Effector CD8-positive, alpha-beta T cell (primary cell): Measurements from ENCODE around the gene KCNMB2.
"Not testable (repeated sequence)": the region's sequence is repeated elsewhere in the genome, so short reads cannot be mapped to it uniquely, and the experiment has no call there.

Source experiments
- DNase-seq: peaks from one replicate; lab custom pipeline; 2025; lab: John Stamatoyannopoulos, UW
- total RNA-seq, 4 experiments: gene quantifications; one replicate each; lab custom pipeline; 2026; lab: John Stamatoyannopoulos, UW

The KCNMB2 gene
- 0 reads per million in 4 experiments for total RNA-seq

GRCh38 chr3:178536211-178537079, at the start of gene KCNMB2:
TSS of gene KCNMB2 (plus strand) at chr3:178536436.
- no peak for DNase-seq

DNA sequence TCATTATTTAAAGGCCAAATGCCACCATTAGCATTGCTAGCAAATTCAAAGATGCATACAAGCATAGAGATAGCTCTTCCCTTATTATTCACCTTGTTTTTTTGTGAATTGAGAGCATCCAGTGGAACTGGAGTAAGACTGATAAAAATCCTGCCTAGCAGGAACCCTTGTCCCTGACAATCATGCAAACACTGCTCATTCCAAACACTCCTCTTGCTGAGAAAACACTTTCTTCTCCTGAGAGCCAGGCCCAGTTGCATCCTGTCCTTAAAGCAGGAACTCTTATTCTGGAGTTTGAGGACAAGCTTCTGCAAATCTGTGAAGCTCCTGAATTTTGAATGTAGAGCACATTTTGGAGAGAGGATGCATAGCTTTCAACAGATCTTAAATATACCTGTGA, 49.3 kb upstream of the KCNMB2 start:
- no peak for DNase-seq

- no peak for DNase-seq
Measured at GRCh38 chr3:178487752-178488151, 48.5 kb upstream of the KCNMB2 start.

DNA sequence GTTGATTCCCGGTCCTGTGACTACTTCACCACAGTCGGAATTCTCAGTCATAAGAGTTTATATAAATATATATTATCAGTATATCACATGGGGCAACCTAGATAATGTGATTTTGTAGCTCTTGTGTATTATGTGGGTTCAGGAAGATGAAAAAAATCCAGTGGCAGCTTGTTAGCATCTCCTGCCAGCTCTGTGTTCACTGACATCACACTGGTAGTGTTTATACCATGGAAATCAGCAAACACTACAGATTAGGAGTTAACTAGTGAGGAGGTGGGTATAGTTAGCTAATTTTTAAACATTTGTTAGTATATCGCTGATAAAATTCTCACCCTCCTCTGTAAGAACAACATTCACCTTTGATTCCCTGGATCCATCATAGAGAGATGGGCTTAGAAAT, 44.5 kb upstream of the KCNMB2 start:
- DNase-seq, result no peak

- no peak for DNase-seq
Measured at GRCh38 chr3:178492491-178492890, 43.7 kb upstream of the KCNMB2 start.

DNA sequence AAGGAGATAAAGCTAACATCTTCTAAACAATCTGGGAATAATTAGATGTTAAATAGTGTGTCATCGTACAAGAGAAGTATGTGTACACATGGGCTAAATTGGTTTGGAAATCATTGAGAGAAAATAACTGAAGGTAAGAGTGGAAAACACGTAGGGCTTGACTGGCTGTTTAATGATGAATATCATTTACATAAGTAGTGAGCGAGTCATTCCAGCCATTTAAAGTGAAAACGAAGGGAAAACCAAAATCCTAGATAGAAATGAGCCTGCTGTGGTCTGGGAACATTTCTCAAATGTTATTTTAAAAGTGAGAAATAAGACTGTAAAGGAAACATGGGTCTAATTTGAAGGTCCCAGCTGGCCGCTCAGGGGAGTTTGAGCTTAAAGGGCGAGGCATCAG, 41.9 kb upstream of the KCNMB2 start:
- DNase-seq, result no peak

GRCh38 chr3:178496911-178497310, 39.3 kb upstream of the KCNMB2 start:
- no peak for DNase-seq

- no peak for DNase-seq
Measured at GRCh38 chr3:178498871-178499270, 37.4 kb upstream of the KCNMB2 start.

DNA sequence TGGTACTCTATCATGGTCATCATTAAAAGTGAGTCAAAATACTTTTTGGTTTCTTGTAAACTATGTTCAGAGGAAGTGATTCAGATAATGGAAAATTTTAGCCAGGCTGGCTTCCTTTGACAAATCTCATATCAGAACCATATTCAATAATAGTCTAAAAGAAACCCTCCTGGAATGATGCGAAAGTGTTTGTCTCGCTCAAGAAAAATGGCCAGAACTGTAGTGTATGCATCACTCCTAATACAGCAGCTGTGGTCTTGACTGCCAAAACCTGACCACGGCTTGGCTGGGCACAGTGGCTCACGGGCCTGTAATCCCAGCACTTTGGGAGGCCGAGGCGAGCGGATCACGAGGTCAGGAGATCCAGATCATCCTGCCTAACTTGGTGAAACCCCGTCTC, 35.6 kb upstream of the KCNMB2 start:
- no peak for DNase-seq

DNA sequence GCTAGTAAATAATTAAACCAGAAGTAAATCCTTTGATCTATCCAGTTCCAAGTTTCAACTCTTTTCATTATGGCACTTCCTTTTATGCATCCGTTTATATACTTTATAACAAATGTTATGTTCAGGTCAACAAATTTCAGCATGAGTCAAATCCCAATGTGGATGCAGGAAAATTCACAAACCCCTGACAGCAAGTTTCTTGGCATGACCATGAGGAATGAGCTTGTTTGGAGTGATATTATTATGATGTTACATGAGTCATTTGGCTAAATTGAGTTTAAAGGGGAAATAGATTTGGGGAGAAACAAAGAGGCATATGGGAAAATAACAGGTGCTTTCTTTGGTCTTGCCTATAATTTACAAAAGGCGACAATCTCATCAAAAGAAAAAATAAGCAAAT, 32.1 kb upstream of the KCNMB2 start:
- no peak for DNase-seq

- no peak for DNase-seq
Measured at GRCh38 chr3:178505832-178506231, 30.4 kb upstream of the KCNMB2 start.

DNA sequence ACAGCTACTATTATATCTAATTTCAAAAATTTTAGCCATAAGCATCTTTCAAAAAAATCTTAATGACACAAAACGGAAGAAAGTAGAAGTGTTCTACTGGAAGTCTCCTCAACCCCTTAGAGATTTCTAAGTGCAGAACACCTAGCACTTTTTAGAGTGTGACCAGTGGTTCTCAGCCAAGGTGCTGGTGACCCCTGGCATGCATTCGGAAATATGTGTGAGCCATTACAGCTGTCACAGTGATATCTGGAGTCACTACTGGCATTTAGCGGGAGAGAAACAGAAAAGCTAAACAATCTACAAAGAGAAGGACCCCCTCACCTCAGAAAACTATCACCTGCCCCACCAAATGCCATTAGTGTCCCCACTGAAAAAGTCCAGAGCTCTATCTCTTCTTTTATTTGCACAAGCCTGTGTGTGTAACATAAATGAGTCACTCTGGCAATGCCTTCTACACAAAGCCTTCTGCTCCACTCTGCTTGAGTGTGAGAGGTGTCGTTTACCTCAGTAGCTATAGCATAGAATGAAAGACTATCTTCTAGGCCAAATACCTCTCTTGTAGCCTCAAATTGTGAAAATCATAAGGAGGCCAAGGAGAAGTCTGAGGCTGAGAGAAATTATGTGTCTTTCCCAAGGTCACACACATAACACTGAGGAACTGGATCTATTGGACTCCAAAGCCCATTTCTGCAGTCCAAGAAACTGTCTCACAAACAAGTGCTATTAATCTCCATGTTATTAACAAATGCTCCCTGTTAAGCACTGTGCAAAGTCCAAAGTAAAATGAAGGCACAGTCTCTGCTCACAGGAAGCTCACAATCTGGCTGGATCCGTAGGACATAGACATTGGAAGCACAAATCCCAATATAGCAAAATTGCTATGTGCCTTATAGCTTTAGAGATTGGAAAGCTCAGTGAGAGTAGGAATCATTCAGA, 28.5 kb upstream of the KCNMB2 start:
- DNase-seq, result no peak

- DNase-seq, result no peak
Measured at GRCh38 chr3:178508443-178508825, 27.8 kb upstream of the KCNMB2 start.

- no peak for DNase-seq
Measured at GRCh38 chr3:178510496-178510895, 25.7 kb upstream of the KCNMB2 start.

DNA sequence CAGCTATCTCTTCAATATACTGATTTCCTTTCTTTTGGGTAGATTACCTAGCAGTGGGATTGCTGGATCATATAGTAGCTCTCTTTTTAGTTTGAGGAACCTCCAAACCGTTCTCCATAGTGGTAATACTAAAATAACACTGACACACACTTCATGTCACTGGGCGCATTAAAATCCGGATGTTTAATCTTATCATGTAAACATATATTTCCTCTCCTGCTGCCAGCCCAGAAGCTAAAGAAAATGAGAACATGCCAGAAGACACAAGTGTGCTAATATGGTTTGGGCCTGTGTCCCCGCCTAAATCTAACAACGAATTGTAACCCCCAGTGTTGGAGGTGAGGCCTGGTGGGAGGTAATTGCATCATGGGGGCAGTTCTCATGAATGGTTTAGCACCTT, 23.6 kb upstream of the KCNMB2 start:
- no peak for DNase-seq

DNA sequence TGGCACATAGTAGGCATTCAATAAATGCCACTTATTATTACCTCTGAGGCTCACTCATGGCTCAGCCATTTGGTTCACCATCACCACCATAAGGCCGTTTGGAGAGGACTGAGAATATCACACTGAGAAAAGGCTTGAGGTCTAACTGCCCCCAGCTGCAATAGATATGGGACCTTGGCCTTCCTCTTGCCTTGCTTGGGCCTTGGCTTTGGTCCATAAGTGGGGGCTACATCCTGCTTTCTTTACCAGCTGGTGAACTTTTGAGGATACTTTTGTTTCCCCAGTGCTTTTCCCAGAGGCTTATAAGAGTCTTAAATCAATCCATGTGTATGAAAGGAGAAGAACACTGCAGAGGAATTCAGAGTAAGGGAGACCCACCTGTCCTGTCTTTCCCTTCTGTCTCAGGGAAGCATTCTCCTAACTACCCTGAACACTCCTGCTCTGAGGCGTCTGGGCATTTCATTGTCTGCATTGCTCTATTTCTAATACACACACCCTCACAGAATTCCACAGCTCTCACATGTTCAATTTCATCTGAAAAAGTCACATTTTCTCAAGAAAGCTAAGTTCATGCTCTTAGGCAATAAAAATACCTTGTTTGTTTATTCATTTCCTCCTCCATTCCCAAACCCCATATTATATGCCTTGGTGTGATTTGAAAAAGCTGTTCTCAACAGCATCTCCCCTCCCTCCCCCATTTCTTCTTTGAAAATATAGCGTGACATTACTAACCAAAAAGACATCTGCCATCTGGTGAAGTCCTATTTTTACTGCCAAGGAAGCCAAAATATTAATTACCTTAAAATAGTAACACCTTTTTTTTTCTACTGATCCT, 22.5 kb upstream of the KCNMB2 start:
- no peak for DNase-seq

GRCh38 chr3:178514401-178514800, 21.8 kb upstream of the KCNMB2 start:
- DNase-seq, result no peak

DNA sequence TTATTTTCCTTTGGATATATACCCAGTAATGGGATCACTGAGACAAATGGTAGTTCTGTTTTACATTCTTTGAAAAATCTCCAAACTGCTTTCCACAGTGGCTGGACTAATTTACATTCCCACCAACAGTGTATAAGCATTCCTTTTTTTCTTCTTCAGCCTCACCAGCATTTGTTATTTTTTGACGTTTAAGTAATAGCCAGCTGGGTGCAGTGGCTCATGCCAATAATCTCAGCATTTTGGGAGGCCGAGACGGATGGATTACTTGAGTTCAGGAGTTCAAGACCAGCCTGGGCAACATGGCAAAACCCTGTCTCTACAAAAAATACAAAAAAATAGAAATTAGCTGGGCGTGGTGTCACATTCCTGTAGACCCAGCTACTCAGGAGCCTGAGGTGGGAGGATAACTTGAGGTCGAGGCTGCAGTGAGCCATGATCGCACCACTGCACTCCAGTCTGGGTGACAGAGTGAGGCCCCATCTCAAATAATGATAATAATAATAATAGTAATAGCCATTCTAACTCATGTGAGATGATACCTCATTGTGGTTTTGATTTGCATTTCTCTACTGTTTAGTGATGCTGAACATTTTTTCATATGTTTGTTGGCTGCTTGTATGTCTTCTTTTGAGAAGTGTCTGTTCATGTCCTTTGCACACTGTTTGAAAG, 21.0 kb upstream of the KCNMB2 start:
- DNase-seq, result not testable (repeated sequence)

DNA sequence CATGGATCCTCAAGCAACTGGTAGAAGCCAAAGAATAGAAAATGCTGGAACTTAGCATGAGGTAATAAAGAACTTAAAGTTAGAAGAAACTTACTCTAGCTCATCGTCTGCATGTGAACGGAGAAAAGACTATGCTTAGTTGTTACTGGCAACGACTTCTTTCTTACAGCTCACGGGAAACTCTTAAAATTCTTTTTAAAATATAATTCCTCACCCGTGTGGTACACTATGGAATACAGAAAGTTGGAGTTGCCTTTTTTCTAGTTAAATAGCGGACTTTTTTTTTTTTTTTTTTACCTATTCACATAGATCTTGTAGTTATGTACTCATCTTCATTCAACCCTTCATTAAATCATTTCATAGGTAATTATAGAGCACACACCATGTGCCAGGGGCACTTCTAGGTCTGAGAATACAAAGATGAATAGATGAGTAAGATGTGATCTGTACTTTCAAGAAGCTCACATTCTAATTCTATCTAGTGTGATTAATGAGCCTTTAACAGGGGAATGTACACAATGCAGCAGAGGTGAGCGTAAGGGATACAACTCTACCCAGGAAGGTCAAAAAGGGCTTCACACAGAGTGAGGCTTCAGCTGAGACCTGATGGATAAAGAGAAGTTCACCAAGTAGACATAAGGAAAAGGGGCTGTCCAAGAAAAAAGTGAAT, 18.4 kb upstream of the KCNMB2 start:
- no peak for DNase-seq

DNA sequence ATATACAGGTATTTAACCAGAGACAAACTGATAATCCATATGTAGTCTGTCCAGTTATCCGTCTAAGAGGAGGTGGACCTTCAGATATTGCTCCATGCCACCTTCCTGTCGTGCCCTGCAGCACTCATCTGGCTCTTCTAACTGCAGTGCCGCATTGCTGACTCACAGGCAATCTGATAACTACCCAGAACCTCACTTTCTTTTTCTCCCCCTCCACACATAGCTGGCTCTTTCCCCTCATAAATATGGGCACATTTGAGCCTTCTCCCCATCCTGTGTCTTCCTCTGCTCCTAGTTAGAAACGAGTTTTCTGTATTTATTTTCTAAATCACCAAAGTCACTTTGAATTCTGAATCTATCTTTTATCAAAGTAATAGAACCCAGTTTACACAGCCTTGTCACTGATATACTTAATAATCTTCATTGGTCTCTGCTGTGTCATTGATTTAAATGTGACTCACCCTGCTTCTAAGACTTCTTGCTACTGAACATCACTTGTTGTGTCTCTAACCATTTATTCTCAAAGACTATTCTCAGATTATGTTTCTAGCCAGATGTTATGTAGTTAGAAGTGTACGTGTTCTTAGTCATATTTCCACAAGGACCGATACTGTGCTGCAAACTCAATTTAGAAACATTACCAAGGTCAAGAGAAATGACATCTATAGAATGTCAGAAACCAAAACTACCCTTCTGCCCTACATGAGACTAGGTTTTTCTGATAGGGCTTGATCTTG, 17.4 kb upstream of the KCNMB2 start:
- no peak for DNase-seq
